Progenitor cell of endocrine pancreas (in vitro differentiated cells): ENCODE measurements around the gene ENOX2. TPM values are rescaled to one million over a fixed set of nuclear protein-coding genes. Genes with fewer than 3 reads are reported as not detected.

ENCODE experiments used
- DNase-seq: peaks from one replicate; pipeline ENCODE4 v3.0.0; 2021; ENCODE audit warnings: low spot score; ENCODE audit not compliant: unreplicated experiment
- H3K27ac Mint-ChIP-seq: 2 replicates; pipeline ENCODE4 v1.8.0; 2021; ENCODE audit warnings: mild to moderate bottlenecking, moderate library complexity, mixed read lengths
- H3K27me3 Mint-ChIP-seq: 2 replicates; pipeline ENCODE4 v1.8.0; 2021; ENCODE audit warnings: mixed read lengths
- H3K36me3 Mint-ChIP-seq: 2 replicates; pipeline ENCODE4 v1.8.0; 2022; ENCODE audit warnings: mixed read lengths; ENCODE audit not compliant: insufficient read depth
- H3K4me1 Mint-ChIP-seq: 2 replicates; pipeline ENCODE4 v1.8.0; 2021; ENCODE audit warnings: low read depth, mixed read lengths
- H3K4me3 Mint-ChIP-seq: 2 replicates; pipeline ENCODE4 v1.8.0; 2021; ENCODE audit warnings: low read depth, mild to moderate bottlenecking, moderate library complexity, mixed read lengths
- H3K9me3 Mint-ChIP-seq: 2 replicates; pipeline ENCODE4 v1.8.0; 2021; ENCODE audit warnings: low read depth, mixed read lengths
- total RNA-seq: library from RNA; stranded (reverse); gene quantifications from 2 replicates; pipeline ENCODE4 v1.2.1, GENCODE V29; 2021
- TF ChIP-seq, protein P1 (sequence below): fragments of 200-600 bp; sonication (generic); IDR thresholded peaks from one replicate; pipeline ENCODE4 v1.5.0; 2021; ENCODE audit warnings: antibody characterized with exemption, mild to moderate bottlenecking; ENCODE audit not compliant: unreplicated experiment

Gene ENOX2
- total RNA-seq, 1 donor from 2014 or later, result 19.8 TPM

DNA sequence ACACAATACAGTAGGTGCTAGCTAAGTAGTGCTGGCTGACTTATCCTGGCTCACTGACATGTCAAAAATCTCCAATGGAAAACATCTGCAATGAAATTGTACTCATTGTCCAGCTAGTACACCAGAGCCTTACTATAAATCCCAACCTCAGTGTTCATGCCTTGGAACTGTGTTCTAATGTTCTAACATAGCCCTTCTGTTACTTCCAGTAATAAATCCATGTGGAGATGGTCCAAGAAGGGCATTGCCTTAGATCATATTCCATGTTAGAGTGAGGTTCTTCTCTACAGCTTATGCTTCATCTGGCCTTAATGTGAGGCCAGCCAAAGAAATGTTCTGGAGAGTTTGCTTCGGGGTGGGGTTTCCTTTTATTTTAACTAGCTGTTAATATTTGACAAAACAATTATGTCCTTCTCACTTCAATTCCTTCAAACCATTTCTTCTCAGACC lies 25.1 kb downstream of the ENOX2 start:
- Mint-ChIP-seq H3K27ac (no peak overlapping the region), H3K36me3 (peaks cover 6% of the 10 kb centered on the region), H3K27me3 (no peaks in the 10 kb centered on the region), H3K4me3 (no peak overlapping the region), H3K9me3 (peaks cover 13% of the 10 kb centered on the region), H3K4me1 (peaks cover 10% of the 10 kb centered on the region)
- TF ChIP-seq, protein P1, sequence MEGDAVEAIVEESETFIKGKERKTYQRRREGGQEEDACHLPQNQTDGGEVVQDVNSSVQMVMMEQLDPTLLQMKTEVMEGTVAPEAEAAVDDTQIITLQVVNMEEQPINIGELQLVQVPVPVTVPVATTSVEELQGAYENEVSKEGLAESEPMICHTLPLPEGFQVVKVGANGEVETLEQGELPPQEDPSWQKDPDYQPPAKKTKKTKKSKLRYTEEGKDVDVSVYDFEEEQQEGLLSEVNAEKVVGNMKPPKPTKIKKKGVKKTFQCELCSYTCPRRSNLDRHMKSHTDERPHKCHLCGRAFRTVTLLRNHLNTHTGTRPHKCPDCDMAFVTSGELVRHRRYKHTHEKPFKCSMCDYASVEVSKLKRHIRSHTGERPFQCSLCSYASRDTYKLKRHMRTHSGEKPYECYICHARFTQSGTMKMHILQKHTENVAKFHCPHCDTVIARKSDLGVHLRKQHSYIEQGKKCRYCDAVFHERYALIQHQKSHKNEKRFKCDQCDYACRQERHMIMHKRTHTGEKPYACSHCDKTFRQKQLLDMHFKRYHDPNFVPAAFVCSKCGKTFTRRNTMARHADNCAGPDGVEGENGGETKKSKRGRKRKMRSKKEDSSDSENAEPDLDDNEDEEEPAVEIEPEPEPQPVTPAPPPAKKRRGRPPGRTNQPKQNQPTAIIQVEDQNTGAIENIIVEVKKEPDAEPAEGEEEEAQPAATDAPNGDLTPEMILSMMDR, result no peak
- DNase-seq, result no peak

DNA sequence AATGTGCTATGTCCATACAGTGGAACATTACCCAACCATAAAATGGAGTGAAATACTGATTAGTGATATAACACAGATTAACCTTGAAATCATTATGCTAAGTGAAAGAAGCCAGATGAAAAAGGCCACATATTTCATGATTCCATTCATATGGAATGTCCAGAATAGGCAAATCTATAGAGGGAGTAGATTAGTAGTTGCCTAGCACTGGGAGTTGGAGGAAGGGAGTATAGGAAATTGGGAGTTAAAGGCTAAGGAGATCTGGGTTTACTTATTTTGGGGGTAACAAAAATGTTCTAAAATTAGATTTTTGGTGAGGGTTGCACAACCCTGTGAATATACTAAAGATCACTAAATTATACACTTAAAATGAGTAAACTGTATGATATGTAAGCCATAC lies 26.8 kb downstream of the ENOX2 start:
- no peak overlapping the region for H3K4me3 Mint-ChIP-seq

GRCh38 chrX:130874751-130875150 lies 28.3 kb downstream of the ENOX2 start:
- Mint-ChIP-seq H3K4me3 (no peak overlapping the region), H3K4me1 (peaks cover 9% of the 10 kb centered on the region), H3K27me3 (no peaks in the 10 kb centered on the region), H3K36me3 (peaks cover 6% of the 10 kb centered on the region), H3K9me3 (peaks cover 17% of the 10 kb centered on the region), H3K27ac (no peak overlapping the region)
- DNase-seq, result no peak
- TF ChIP-seq, protein P1, result no peak

More for the DNA sequence above, 26.8 kb downstream of the ENOX2 start:
- no peak for DNase-seq
- no peak overlapping the region for H3K27ac Mint-ChIP-seq
- no peaks in the 10 kb centered on the region for H3K27me3 Mint-ChIP-seq
- peaks cover 9% of the 10 kb centered on the region for H3K4me1 Mint-ChIP-seq
- H3K9me3 Mint-ChIP-seq, result peaks cover 17% of the 10 kb centered on the region
- TF ChIP-seq, protein P1, result no peak
- peaks cover 6% of the 10 kb centered on the region for H3K36me3 Mint-ChIP-seq

DNA sequence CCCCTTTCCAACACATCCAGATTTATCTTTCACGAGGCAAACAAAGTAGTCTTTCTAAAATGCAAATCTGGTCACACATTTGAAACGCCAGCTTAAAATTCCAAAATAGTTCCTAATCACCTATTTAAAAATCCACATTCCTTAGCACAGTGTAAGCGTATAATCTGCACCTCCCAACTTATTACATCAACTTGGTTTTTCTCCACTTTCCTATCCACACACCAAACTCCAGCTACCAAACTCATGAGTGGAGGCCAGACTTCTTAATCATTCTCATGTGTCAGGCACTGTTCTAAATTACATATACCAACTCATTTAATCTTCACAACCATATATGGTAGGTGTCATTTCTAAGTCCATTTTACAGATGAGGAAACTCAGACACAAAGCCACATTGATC lies 33.8 kb downstream of the ENOX2 start:
- no peak for DNase-seq
- Mint-ChIP-seq H3K9me3 (peaks cover 11% of the 10 kb centered on the region), H3K4me3 (no peak overlapping the region), H3K27me3 (no peaks in the 10 kb centered on the region), H3K4me1 (no peaks in the 10 kb centered on the region), H3K27ac (no peak overlapping the region), H3K36me3 (peaks cover 2% of the 10 kb centered on the region)
- TF ChIP-seq, protein P1, result no peak

- H3K27me3 Mint-ChIP-seq, result no peaks in the 10 kb centered on the region
- TF ChIP-seq, protein P1, result no peak
- no peak overlapping the region for H3K4me3 Mint-ChIP-seq
Measured at GRCh38 chrX:130861462-130861861, 41.5 kb downstream of the ENOX2 start.

More at GRCh38 chrX:130861462-130861861, 41.5 kb downstream of the ENOX2 start:
- H3K36me3 Mint-ChIP-seq, result no peaks in the 10 kb centered on the region
- no peak overlapping the region for H3K27ac Mint-ChIP-seq
- H3K9me3 Mint-ChIP-seq, result no peaks in the 10 kb centered on the region
- no peak for DNase-seq
- no peaks in the 10 kb centered on the region for H3K4me1 Mint-ChIP-seq
